EL (cell line): ENCODE measurements around the gene ACTL8.
"Not testable (repeated sequence)": the region's sequence is repeated elsewhere in the genome, so short reads cannot be mapped to it uniquely, and the experiment has no call there.

Experiments used
- DNase-seq: peaks from one replicate; pipeline ENCODE4 v3.0.0-alpha.2; 2016

The ACTL8 gene

GRCh38 chr1:17735793-17736192, 19.3 kb upstream of the ACTL8 start:
- no peak for DNase-seq

GRCh38 chr1:17736625-17737024, 18.5 kb upstream of the ACTL8 start:
- no peak for DNase-seq

- DNase-seq, result no peak
Measured at GRCh38 chr1:17739050-17739449, 16.1 kb upstream of the ACTL8 start.

GRCh38 chr1:17741052-17741451, 14.1 kb upstream of the ACTL8 start:
- DNase-seq, result no peak

- DNase-seq, result no peak
Measured at GRCh38 chr1:17742583-17742982, 12.6 kb upstream of the ACTL8 start.

GRCh38 chr1:17743008-17743647, 12.0 kb upstream of the ACTL8 start:
- no peak for DNase-seq

- no peak for DNase-seq
Measured at GRCh38 chr1:17743925-17744324, 11.2 kb upstream of the ACTL8 start.

GRCh38 chr1:17744666-17745478, 10.3 kb upstream of the ACTL8 start:
- no peak for DNase-seq

- DNase-seq, result no peak
Measured at GRCh38 chr1:17745479-17745955, 9.6 kb upstream of the ACTL8 start.

GRCh38 chr1:17746281-17746680, 8.9 kb upstream of the ACTL8 start:
- DNase-seq, result not testable (repeated sequence)

- DNase-seq, result no peak
Measured at GRCh38 chr1:17746920-17747319, 8.2 kb upstream of the ACTL8 start.

GRCh38 chr1:17750333-17750732, 4.8 kb upstream of the ACTL8 start:
- DNase-seq, result no peak

GRCh38 chr1:17752356-17752755, 2.8 kb upstream of the ACTL8 start:
- DNase-seq, result no peak

GRCh38 chr1:17757426-17757825, 2.3 kb downstream of the ACTL8 start:
- no peak for DNase-seq

GRCh38 chr1:17759114-17759513, 4.0 kb downstream of the ACTL8 start:
- no peak for DNase-seq

GRCh38 chr1:17762313-17762712, 7.2 kb downstream of the ACTL8 start:
- DNase-seq, result no peak

- no peak for DNase-seq
Measured at GRCh38 chr1:17763417-17763816, 8.3 kb downstream of the ACTL8 start.

GRCh38 chr1:17763995-17764394, 8.9 kb downstream of the ACTL8 start:
- DNase-seq, result no peak

GRCh38 chr1:17764591-17764990, 9.5 kb downstream of the ACTL8 start:
- no peak for DNase-seq

GRCh38 chr1:17765444-17766411, 10.6 kb downstream of the ACTL8 start:
- DNase-seq, result peak; percentile 99

- DNase-seq, result peak; percentile 96
Measured at GRCh38 chr1:17768651-17769241, 13.6 kb downstream of the ACTL8 start.

GRCh38 chr1:17770983-17771382, 15.8 kb downstream of the ACTL8 start:
- DNase-seq, result no peak
